Thoracic aorta (tissue), 2 donors: Measurements from ENCODE around the gene MBD3L2B. TPM values are rescaled to one million over a fixed set of nuclear protein-coding genes. Genes with fewer than 3 reads are reported as not detected.

Experiments used
- ATAC-seq: fragments of 150-250 bp; one replicate; pipeline ENCODE4 v1.8.0; 2017; ENCODE audit warnings: low read depth; ENCODE audit not compliant: insufficient number of reproducible peaks, low FRiP score
- DNase-seq: peaks from one replicate; pipeline ENCODE4 v3.0.0-alpha.2; 2020; ENCODE audit warnings: low spot score
- H3K27ac ChIP-seq, 2 donors: fragments of 200-600 bp; sonication (generic); 1 replicate in 1 of 2; 2 replicates in 1 of 2; pipeline ENCODE4 v1.5.1; 2016; ENCODE audit warnings: mild to moderate bottlenecking in 2 of 2, moderate library complexity in 2 of 2
- H3K27me3 ChIP-seq: fragments of 200-600 bp; sonication (generic); replicated peaks from 2 replicates; pipeline ENCODE4 v1.6.0; 2016; ENCODE audit warnings: mild to moderate bottlenecking; ENCODE audit not compliant: insufficient read depth
- H3K36me3 ChIP-seq: fragments of 200-600 bp; sonication (generic); one replicate; pipeline ENCODE4 v1.5.1; 2016
- H3K4me1 ChIP-seq, 2 donors: fragments of 200-600 bp; sonication (generic); 1 replicate in 1 of 2; 2 replicates in 1 of 2; pipeline versions ENCODE4 v1.5.1 to v1.6.0; 2016; ENCODE audit warnings: low read depth in 2 of 2, mild to moderate bottlenecking in 1 of 2; ENCODE audit not compliant: control insufficient read depth in 1 of 2
- H3K4me3 ChIP-seq: fragments of 200-600 bp; sonication (generic); 2 replicates; pipeline ENCODE4 v1.5.1; 2016; ENCODE audit warnings: mild to moderate bottlenecking
- H3K9me3 ChIP-seq: fragments of 200-600 bp; sonication (generic); 2 replicates; pipeline ENCODE4 v1.5.1; 2016
- total RNA-seq, 2 donors: library from RNA; depleted of rRNA; stranded (reverse); fragments of >200 nt; gene quantifications; one replicate each; pipeline versions ENCODE4 v1.1.0 to v1.2.3, GENCODE V29; 2016
- TF ChIP-seq, protein P1 (sequence below): fragments of 200-600 bp; sonication (generic); IDR thresholded peaks from one replicate; pipeline ENCODE4 v1.5.1; 2019; ENCODE audit warnings: antibody characterized with exemption

Gene MBD3L2B
- total RNA-seq, 2 donors from 2014 or later, result not detected

DNA sequence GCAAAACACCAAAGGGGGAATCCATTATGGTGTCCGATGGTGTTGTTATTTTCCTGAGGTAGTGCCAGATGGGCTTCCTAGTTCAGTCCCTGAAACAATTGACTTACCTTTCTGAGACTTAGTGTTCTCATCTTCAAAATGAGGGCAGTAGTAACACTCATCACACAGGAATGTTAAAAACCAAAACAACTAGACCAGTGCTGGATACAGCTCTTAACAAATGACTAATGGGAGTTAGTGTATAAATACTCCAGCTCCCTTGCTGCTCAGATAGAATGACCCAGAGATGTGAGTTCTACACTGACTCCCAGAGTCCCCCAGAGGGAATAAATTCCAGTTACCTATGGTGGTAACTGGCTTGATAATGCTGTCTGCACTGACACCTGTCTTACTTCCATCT, 49.9 kb downstream of the MBD3L2B start:
- Histone ChIP-seq H3K27ac (no peak overlapping the region), H3K4me1 (no peaks in the 10 kb centered on the region), H3K27me3 (no peaks in the 10 kb centered on the region), H3K36me3 (no peaks in the 10 kb centered on the region), H3K4me3 (no peak overlapping the region), H3K9me3 (no peaks in the 10 kb centered on the region)
- DNase-seq (no peak), ATAC-seq (no peak)
- TF ChIP-seq, protein P1, sequence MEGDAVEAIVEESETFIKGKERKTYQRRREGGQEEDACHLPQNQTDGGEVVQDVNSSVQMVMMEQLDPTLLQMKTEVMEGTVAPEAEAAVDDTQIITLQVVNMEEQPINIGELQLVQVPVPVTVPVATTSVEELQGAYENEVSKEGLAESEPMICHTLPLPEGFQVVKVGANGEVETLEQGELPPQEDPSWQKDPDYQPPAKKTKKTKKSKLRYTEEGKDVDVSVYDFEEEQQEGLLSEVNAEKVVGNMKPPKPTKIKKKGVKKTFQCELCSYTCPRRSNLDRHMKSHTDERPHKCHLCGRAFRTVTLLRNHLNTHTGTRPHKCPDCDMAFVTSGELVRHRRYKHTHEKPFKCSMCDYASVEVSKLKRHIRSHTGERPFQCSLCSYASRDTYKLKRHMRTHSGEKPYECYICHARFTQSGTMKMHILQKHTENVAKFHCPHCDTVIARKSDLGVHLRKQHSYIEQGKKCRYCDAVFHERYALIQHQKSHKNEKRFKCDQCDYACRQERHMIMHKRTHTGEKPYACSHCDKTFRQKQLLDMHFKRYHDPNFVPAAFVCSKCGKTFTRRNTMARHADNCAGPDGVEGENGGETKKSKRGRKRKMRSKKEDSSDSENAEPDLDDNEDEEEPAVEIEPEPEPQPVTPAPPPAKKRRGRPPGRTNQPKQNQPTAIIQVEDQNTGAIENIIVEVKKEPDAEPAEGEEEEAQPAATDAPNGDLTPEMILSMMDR, result no peak

DNA sequence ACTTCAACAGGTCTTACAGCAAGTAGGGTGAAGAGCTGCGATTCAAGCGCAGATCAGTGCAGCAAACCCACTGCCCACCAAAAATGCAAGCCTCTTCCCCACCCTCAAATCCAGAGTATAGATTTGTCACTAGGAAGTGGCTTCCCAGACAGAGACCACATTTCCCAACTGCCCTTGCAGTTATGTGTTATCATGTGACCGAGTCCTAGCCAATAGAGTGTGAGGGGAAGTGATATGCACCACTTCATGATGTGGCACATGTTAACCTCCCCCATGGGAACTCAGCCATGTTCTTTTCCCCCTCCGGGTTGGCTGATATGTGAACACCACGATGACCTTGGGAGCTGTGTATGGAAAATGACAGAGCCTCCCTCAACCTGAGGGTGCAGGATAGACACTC, 50.8 kb downstream of the MBD3L2B start:
- no peaks in the 10 kb centered on the region for H3K27me3 ChIP-seq
- no peak overlapping the region for H3K27ac ChIP-seq
- no peak for DNase-seq
- no peaks in the 10 kb centered on the region for H3K9me3 ChIP-seq
- ATAC-seq, result no peak
- H3K4me3 ChIP-seq, result no peak overlapping the region
- TF ChIP-seq, protein P1, result no peak
- H3K4me1 ChIP-seq, result no peaks in the 10 kb centered on the region
- no peaks in the 10 kb centered on the region for H3K36me3 ChIP-seq

DNA sequence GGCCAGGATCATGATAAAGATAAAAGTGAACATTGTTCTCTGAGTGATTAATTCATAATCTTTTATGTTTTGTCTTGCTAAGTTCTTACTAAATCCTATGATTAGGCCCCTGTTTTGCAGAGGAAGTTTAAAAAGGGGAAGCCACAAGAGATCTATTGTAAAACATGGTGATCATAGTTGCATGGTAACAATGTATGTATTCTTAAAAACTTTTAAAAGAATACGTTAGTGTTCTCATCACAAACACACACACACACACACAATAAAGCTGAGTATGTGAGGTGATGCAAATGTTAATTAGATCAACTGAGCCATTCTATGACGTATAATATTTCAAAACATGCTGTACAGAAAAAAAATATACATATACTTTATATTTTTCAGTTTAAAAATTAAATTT, 51.2 kb downstream of the MBD3L2B start:
- TF ChIP-seq, protein P1, result no peak
- Histone ChIP-seq H3K27me3 (no peaks in the 10 kb centered on the region), H3K36me3 (no peaks in the 10 kb centered on the region), H3K4me1 (no peaks in the 10 kb centered on the region), H3K9me3 (no peaks in the 10 kb centered on the region), H3K27ac (no peak overlapping the region), H3K4me3 (no peak overlapping the region)
- ATAC-seq (no peak), DNase-seq (no peak)

DNA sequence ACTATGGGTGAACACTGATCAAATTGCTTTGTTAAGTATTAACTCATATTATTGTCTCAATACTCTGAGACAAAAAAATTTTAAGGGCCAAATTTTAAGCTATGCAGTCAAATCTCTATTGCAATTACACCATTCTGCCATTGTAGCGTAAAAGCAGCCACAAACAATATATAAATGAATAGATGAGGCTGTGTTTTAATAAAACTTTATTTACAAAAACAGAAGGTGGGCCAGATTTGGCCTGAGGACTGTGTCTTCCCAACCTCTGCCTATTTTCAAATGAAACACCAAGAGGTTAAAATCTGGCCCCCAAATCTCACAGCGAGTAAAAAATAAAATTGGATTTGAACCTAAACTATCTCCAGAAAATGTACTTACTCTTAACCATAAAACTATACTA, 51.7 kb downstream of the MBD3L2B start:
- ATAC-seq (no peak), DNase-seq (no peak)
- TF ChIP-seq, protein P1, result no peak
- Histone ChIP-seq H3K9me3 (no peaks in the 10 kb centered on the region), H3K27ac (no peak overlapping the region), H3K4me3 (no peak overlapping the region), H3K36me3 (no peaks in the 10 kb centered on the region), H3K4me1 (no peaks in the 10 kb centered on the region), H3K27me3 (no peaks in the 10 kb centered on the region)

Other genes starting within 250 kb of the MBD3L2B start
- 10 to 100 TPM in 1 of 2 donors, 1 to 10 TPM in 1; 7.6 to 12.2 TPM for gene VAV1, start 248.7 kb downstream of the MBD3L2B start, total RNA-seq
- under 1 TPM; 0.41 to 0.42 TPM for gene ADGRE1, start 133.9 kb downstream of the MBD3L2B start, total RNA-seq
- gene MBD3L5, start 9.1 kb upstream of the MBD3L2B start, total RNA-seq, result not detected
- gene MBD3L4, start 18.7 kb upstream of the MBD3L2B start, total RNA-seq, result not detected
- gene MBD3L2, start 27.9 kb upstream of the MBD3L2B start, total RNA-seq, result not detected
- not detected for gene MBD3L3, start 37.2 kb upstream of the MBD3L2B start, total RNA-seq
- gene ZNF557, start 48.3 kb upstream of the MBD3L2B start, total RNA-seq, result 10 to 100 TPM in 1 of 2 donors, 1 to 10 TPM in 1; 8.3 to 12.1 TPM